Panc1 (cell line): ENCODE results near the gene DROSHA. TPM values are rescaled to one million over a fixed set of nuclear protein-coding genes. Genes with fewer than 3 reads are reported as not detected.

Experiments used
- ATAC-seq: fragments of 200-7000 bp; cut with Tn5 transposase; 2 replicates; pipeline ENCODE4 v1.9.1; 2020; ENCODE audit warnings: mild to moderate bottlenecking, moderate library complexity
- BruUV-seq: library from RNA; stranded (reverse); fragments of 400-500 nt; replicated peaks from 2 replicates; lab custom pipeline; 2021; lab: Mats Ljungman, UMichigan
- CTCF ChIA-PET: fragments of 300-600 bp; sonication (Branson Sonifier 250); formaldehyde crosslinking; loops from one replicate; lab custom pipeline; 2022; ENCODE audit warnings: antibody characterized with exemption; lab: Charles Lee
- POLR2A ChIA-PET: fragments of 300-600 bp; sonication (Branson Sonifier 250); formaldehyde crosslinking; loops from one replicate; lab custom pipeline; 2022; ENCODE audit warnings: antibody characterized with exemption; lab: Charles Lee
- DNase-seq: peaks from one replicate; pipeline ENCODE4 v3.0.0-alpha.2; 2010; ENCODE audit warnings: low read depth, low spot score
- H3K27ac ChIP-seq: 2 replicates; pipeline ENCODE4 v1.5.1; 2011; ENCODE audit warnings: mild to moderate bottlenecking, low read length, inconsistent platforms
- H3K27me3 ChIP-seq: fragments of 200-500 bp; sonication (Bioruptor generic); 2 replicates; pipeline ENCODE4 v1.6.0; 2014; ENCODE audit warnings: low read length, inconsistent platforms; ENCODE audit not compliant: control insufficient read depth, insufficient read depth
- H3K36me3 ChIP-seq: fragments of 200-500 bp; sonication (Bioruptor generic); 2 replicates; pipeline ENCODE4 v1.5.1; 2014; ENCODE audit warnings: inconsistent platforms, mild to moderate bottlenecking, low read length, moderate library complexity; ENCODE audit not compliant: control insufficient read depth, insufficient read depth
- H3K4me1 ChIP-seq: 2 replicates; pipeline ENCODE4 v1.5.1; 2011; ENCODE audit warnings: inconsistent platforms, mild to moderate bottlenecking, low read length, moderate library complexity; ENCODE audit not compliant: control insufficient read depth, insufficient read depth
- H3K4me3 ChIP-seq, 2 experiments: 2 replicates each; pipeline ENCODE4 v1.5.1; 2011 to 2012; ENCODE audit warnings: low read depth in 2 of 2, low read length in 2 of 2, mild to moderate bottlenecking in 2 of 2, inconsistent platforms in 1 of 2, moderate library complexity in 1 of 2
- H3K9me3 ChIP-seq: fragments of 200-500 bp; sonication (Bioruptor generic); 2 replicates; pipeline ENCODE4 v1.5.1; 2014; ENCODE audit warnings: low read depth, mild to moderate bottlenecking, inconsistent platforms, low read length, moderate library complexity; ENCODE audit not compliant: control insufficient read depth, insufficient read depth
- POLR2AphosphoS5 ChIP-seq: IDR thresholded peaks from 2 replicates; pipeline ENCODE4 v1.6.1; 2012; ENCODE audit warnings: mild to moderate bottlenecking, low read depth, low read length, moderate library complexity
- SIN3A ChIP-seq: IDR thresholded peaks from 2 replicates; pipeline ENCODE4 v1.6.1; 2012; ENCODE audit warnings: low read depth, mild to moderate bottlenecking, low read length, moderate library complexity, borderline replicate concordance; ENCODE audit not compliant: insufficient read depth
- TCF7L2 ChIP-seq: IDR thresholded peaks from 2 replicates; pipeline ENCODE4 v1.6.1; 2011; ENCODE audit warnings: mild to moderate bottlenecking, low read depth, low read length, inconsistent platforms
- in situ Hi-C: cut with HindIII; loops from 2 replicates; pipeline ENCODE4 v1.10.0; 2016; ENCODE audit warnings: low sequenced_read_pairs, low pct_unique_long_range_greater_than_20kb
- intact Hi-C: fragments of 100-400 bp; cut with micrococcal nuclease; formaldehyde crosslinking; loops from one replicate; pipeline ENCODE4 v1.10.0; 2022; ENCODE audit not compliant: unreplicated experiment
- total RNA-seq: library from RNA; stranded (reverse); gene quantifications from one replicate; pipeline ENCODE4 v1.2.1, GENCODE V29; 2021; ENCODE audit not compliant: unreplicated experiment
- TF ChIP-seq, protein P1 (sequence below): fragments of 450-650 bp; IDR thresholded peaks from 2 replicates; pipeline ENCODE4 v1.5.1; 2017; ENCODE audit warnings: mild to moderate bottlenecking
- TF ChIP-seq, protein P2 (sequence below), 2 experiments: IDR thresholded peaks; 2 replicates each; pipeline ENCODE4 v1.6.1; 2011 to 2012; ENCODE audit warnings: low read depth in 2 of 2, control low read depth in 1 of 2, low read length in 1 of 2, mild to moderate bottlenecking in 1 of 2, moderate library complexity in 1 of 2; ENCODE audit not compliant: insufficient read depth in 1 of 2

Gene DROSHA
- total RNA-seq, 1 experiment from 2014 or later = 98.1 TPM

DNA sequence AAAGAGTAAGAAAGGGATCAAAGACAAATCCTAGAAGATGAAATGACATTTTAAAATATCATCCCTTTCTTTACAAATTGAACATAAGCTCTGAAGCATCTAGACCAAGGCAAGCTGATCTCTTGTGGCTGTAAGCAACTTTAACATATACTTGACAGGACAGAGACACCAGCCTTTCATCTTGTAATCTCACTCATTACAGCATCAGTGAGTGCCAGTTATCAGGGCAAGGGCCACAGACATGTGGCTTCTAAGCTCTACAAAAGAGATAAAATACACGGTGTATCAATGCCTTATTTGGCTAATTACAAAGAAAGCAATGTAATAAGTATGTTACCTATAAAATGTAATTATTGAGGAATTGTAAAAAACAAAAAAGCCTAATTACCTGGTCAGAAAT, 95.0 kb downstream of the DROSHA start:
- Histone ChIP-seq H3K4me1 (no peaks in the 10 kb centered on the region), H3K4me3 (no peak overlapping the region), H3K36me3 (peaks cover 16% of the 10 kb centered on the region), H3K9me3 (no peaks in the 10 kb centered on the region), H3K27me3 (no peaks in the 10 kb centered on the region), H3K27ac (no peak overlapping the region)
- intact Hi-C loops = no loop called here
- in situ Hi-C loops = no loop called here
- ATAC-seq = no peak
- TF ChIP-seq POLR2AphosphoS5 (no peak), SIN3A (no peak), TCF7L2 (no peak)
- TF ChIP-seq, protein P1, sequence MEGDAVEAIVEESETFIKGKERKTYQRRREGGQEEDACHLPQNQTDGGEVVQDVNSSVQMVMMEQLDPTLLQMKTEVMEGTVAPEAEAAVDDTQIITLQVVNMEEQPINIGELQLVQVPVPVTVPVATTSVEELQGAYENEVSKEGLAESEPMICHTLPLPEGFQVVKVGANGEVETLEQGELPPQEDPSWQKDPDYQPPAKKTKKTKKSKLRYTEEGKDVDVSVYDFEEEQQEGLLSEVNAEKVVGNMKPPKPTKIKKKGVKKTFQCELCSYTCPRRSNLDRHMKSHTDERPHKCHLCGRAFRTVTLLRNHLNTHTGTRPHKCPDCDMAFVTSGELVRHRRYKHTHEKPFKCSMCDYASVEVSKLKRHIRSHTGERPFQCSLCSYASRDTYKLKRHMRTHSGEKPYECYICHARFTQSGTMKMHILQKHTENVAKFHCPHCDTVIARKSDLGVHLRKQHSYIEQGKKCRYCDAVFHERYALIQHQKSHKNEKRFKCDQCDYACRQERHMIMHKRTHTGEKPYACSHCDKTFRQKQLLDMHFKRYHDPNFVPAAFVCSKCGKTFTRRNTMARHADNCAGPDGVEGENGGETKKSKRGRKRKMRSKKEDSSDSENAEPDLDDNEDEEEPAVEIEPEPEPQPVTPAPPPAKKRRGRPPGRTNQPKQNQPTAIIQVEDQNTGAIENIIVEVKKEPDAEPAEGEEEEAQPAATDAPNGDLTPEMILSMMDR = no peak
- TF ChIP-seq, protein P2, sequence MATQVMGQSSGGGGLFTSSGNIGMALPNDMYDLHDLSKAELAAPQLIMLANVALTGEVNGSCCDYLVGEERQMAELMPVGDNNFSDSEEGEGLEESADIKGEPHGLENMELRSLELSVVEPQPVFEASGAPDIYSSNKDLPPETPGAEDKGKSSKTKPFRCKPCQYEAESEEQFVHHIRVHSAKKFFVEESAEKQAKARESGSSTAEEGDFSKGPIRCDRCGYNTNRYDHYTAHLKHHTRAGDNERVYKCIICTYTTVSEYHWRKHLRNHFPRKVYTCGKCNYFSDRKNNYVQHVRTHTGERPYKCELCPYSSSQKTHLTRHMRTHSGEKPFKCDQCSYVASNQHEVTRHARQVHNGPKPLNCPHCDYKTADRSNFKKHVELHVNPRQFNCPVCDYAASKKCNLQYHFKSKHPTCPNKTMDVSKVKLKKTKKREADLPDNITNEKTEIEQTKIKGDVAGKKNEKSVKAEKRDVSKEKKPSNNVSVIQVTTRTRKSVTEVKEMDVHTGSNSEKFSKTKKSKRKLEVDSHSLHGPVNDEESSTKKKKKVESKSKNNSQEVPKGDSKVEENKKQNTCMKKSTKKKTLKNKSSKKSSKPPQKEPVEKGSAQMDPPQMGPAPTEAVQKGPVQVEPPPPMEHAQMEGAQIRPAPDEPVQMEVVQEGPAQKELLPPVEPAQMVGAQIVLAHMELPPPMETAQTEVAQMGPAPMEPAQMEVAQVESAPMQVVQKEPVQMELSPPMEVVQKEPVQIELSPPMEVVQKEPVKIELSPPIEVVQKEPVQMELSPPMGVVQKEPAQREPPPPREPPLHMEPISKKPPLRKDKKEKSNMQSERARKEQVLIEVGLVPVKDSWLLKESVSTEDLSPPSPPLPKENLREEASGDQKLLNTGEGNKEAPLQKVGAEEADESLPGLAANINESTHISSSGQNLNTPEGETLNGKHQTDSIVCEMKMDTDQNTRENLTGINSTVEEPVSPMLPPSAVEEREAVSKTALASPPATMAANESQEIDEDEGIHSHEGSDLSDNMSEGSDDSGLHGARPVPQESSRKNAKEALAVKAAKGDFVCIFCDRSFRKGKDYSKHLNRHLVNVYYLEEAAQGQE (IDR thresholded peaks at IDR 0.05; ENCODE audit: insufficient read depth in 1 of 2, low read depth in 2 of 2, low read length in 1 of 2) = no peak
- DNase-seq = no peak
- no TSS peak for BruUV-seq
- ChIA-PET CTCF (no interaction called here), POLR2A (no interaction called here)

DNA sequence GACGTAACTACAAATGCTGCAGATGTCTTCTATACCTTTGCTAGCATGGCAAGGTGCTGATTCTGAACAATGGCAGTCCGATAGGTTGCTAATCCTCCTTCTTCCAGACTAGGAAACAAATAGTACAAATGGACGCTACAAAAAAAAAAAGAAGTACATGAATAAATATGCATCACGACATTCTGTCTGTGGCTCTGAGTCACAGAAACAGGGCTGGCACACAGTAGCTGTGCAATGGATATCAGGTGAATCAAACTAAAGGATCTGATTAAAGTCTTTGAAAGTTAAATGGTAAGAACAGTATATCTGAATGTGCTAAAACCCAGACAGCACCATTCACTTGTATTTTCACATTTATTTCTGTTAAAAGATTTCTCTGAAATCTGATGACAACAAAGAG, 96.2 kb downstream of the DROSHA start:
- in situ Hi-C loops (no loop called here), intact Hi-C loops (no loop called here)
- no TSS peak for BruUV-seq
- ATAC-seq (no peak), DNase-seq (no peak)
- TF ChIP-seq, protein P1 = no peak
- TF ChIP-seq, protein P2 (IDR thresholded peaks at IDR 0.05; ENCODE audit: insufficient read depth in 1 of 2, low read depth in 2 of 2, low read length in 1 of 2) = no peak
- no peak for TF ChIP-seq TCF7L2
- no peak for TF ChIP-seq SIN3A
- no peak for TF ChIP-seq POLR2AphosphoS5
- H3K36me3 ChIP-seq = peaks cover 16% of the 10 kb centered on the region
- H3K4me1 ChIP-seq = no peaks in the 10 kb centered on the region
- no peaks in the 10 kb centered on the region for H3K9me3 ChIP-seq
- H3K4me3 ChIP-seq = no peak overlapping the region
- CTCF ChIA-PET = no interaction called here
- H3K27ac ChIP-seq = no peak overlapping the region
- POLR2A ChIA-PET = no interaction called here
- no peaks in the 10 kb centered on the region for H3K27me3 ChIP-seq
